ENCODE results near the gene IFNA7. TPM values are rescaled to one million over a fixed set of nuclear protein-coding genes. Genes with fewer than 3 reads are reported as not detected.
"Not testable (repeated sequence)": the region's sequence is repeated elsewhere in the genome, so short reads cannot be mapped to it uniquely, and the experiment has no call there.

The IFNA7 gene
- total and polyA plus RNA-seq, 4 experiments from 2014 or later: not detected

DNA sequence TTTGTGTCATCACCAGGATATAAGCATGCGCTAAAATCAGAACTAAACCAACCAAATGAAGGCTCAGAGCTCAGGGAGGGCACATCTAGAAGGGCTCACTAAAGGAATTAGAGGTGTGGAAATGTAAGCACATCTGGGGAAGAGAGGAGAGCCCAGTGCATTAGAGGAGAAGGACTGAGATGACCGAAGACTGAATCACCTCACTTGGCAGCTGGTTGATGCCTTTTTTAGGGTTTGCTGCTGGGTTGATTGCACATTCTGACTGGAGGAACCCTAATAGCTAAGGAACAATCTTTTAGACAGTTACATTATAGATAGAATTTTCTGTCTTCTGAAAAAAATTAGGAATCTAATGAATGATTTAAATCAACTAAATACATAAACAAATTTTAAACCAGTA lies 27.3 kb downstream of the IFNA7 start:
- peaks cover 0 to 4% (median 2%) of the 10 kb centered on the region in 4 donors for H3K4me1 Mint-ChIP-seq
- Histone ChIP-seq H3K4me3 (ENCODE audit: low read length in 2 of 2) (no peak overlapping the region), H3K27ac (ENCODE audit: low read depth, low read length) (no peak overlapping the region), H3K36me3 (ENCODE audit: insufficient read depth, low read length) (no peaks in the 10 kb centered on the region), H3K4me1 (ENCODE audit: insufficient read depth, low read length) (no peaks in the 10 kb centered on the region), H3K27me3 (ENCODE audit: insufficient read depth, low read length) (no peaks in the 10 kb centered on the region), H3K9me3 (ENCODE audit: control insufficient read depth in 1 of 2, low read length in 2 of 2) (no peaks in the 10 kb centered on the region)
- no peaks in the 10 kb centered on the region for H3K36me3 Mint-ChIP-seq
- H3K27me3 Mint-ChIP-seq: peaks cover 0 to 1% of the 10 kb centered on the region in 2 donors
- no peak overlapping the region for H3K4me3 Mint-ChIP-seq
- no peak for DNase-seq
- H3K27ac Mint-ChIP-seq: no peak overlapping the region
- ChIA-PET POLR2A (ENCODE audit: partially characterized antibody) (no interaction called here), CTCF (ENCODE audit: partially characterized antibody) (interaction anchor here (1.1 to 2.4 kb wide), 4 partner anchors 8 to 160 kb away, joined by 3 to 19 read pairs (median 5); no protein-coding TSS in a partner anchor)
- intact Hi-C loops (cut with micrococcal nuclease): no loop called here
- H3K9me3 Mint-ChIP-seq: no peaks in the 10 kb centered on the region

DNA sequence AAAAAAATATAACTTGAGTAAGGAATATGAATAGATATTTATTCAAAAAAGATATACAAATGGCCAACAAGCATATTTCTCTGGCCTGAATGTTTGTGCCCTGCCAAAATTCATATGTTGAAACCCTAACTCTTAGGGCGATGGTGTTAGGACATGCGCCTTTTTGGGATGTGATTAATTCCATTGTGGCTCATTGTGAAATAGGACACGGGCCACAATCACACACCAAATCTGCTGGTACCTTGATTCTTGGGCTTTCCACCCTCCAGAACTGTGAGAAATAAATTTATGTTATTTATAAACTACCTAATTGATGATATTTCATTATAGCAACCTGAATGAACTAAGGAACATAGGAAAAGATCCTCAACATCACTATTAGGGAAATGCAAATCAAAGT lies 29.8 kb downstream of the IFNA7 start:
- H3K27me3 Mint-ChIP-seq: peaks cover 2% of the 10 kb centered on the region in 2 donors
- intact Hi-C loops (cut with micrococcal nuclease): no loop called here
- ChIA-PET POLR2A (ENCODE audit: partially characterized antibody) (no interaction called here), CTCF (ENCODE audit: partially characterized antibody) (no interaction called here)
- no peaks in the 10 kb centered on the region for H3K4me1 ChIP-seq (ENCODE audit: insufficient read depth, low read length)
- H3K4me3 ChIP-seq (ENCODE audit: low read length in 2 of 2): no peak overlapping the region
- H3K27me3 ChIP-seq (ENCODE audit: insufficient read depth, low read length): no peaks in the 10 kb centered on the region
- no peaks in the 10 kb centered on the region for H3K9me3 ChIP-seq (ENCODE audit: control insufficient read depth in 1 of 2, low read length in 2 of 2)
- H3K4me3 Mint-ChIP-seq: no peak overlapping the region
- H3K4me1 Mint-ChIP-seq: peaks cover 0 to 4% (median 2%) of the 10 kb centered on the region in 4 donors
- H3K27ac Mint-ChIP-seq: no peak overlapping the region
- no peak overlapping the region for H3K27ac ChIP-seq (ENCODE audit: low read depth, low read length)
- H3K36me3 Mint-ChIP-seq: no peaks in the 10 kb centered on the region
- no peaks in the 10 kb centered on the region for H3K9me3 Mint-ChIP-seq
- H3K36me3 ChIP-seq (ENCODE audit: insufficient read depth, low read length): no peaks in the 10 kb centered on the region
- DNase-seq: no peak

DNA sequence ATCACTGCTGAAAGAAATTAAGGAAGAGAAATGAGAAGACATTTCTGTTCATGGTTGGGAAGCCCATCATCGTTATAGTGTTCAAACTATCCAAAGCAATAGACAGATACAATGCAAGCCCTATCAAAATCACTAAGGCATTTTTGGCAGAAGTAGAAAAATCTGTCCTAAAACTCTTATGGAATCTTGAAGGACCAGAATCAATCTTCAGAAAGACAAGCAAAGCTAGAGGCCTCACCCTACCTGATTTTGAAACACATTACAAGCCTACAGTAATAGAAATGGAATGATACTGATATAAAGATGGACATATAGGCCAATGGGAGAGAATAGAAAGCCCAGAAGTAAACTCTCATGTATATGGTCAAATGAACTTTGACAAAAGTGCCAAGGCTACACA lies 30.7 kb downstream of the IFNA7 start:
- Histone ChIP-seq H3K4me1 (ENCODE audit: insufficient read depth, low read length) (no peaks in the 10 kb centered on the region), H3K4me3 (ENCODE audit: low read length in 2 of 2) (no peak overlapping the region), H3K27me3 (ENCODE audit: insufficient read depth, low read length) (no peaks in the 10 kb centered on the region), H3K27ac (ENCODE audit: low read depth, low read length) (no peak overlapping the region), H3K36me3 (ENCODE audit: insufficient read depth, low read length) (no peaks in the 10 kb centered on the region), H3K9me3 (ENCODE audit: control insufficient read depth in 1 of 2, low read length in 2 of 2) (no peaks in the 10 kb centered on the region)
- H3K36me3 Mint-ChIP-seq: no peaks in the 10 kb centered on the region
- H3K27ac Mint-ChIP-seq: no peak overlapping the region
- peaks cover 2% of the 10 kb centered on the region in 2 donors for H3K27me3 Mint-ChIP-seq
- no peak overlapping the region for H3K4me3 Mint-ChIP-seq
- no peak for DNase-seq
- ChIA-PET POLR2A (ENCODE audit: partially characterized antibody) (no interaction called here), CTCF (ENCODE audit: partially characterized antibody) (no interaction called here)
- peaks cover 0 to 4% (median 2%) of the 10 kb centered on the region in 4 donors for H3K4me1 Mint-ChIP-seq
- intact Hi-C loops (cut with micrococcal nuclease): no loop called here
- H3K9me3 Mint-ChIP-seq: no peaks in the 10 kb centered on the region

DNA sequence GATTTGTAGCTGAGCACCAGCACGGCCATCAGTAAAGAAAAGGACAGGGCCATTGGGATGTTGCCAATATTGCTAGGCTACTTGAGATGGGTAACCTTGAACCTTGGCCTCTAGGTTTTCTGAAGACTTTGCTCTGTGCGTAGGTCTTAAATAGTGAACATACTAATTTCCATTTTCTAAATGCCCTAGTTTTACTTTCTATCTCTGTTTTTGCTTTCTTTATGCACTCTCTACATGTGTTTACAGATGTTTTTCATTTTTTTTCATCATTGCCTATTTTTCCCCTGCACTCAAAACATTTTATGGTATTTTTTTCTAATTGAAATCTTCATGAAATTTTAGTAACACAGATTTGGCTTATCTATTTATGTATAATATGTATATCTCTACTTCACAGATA lies 35.4 kb downstream of the IFNA7 start, which contains the start of gene IFNA21:
TSS of gene IFNA21 (minus strand) at position 101 of the 400 bp plus-strand sequence. CDS start at position 53, 48 bp downstream.
- H3K36me3 ChIP-seq (ENCODE audit: insufficient read depth, low read length); intact Hi-C loops (cut with micrococcal nuclease); H3K9me3 ChIP-seq (ENCODE audit: control insufficient read depth in 1 of 2, low read length in 2 of 2); DNase-seq; H3K27ac ChIP-seq (ENCODE audit: low read depth, low read length); H3K27me3 ChIP-seq (ENCODE audit: insufficient read depth, low read length); H3K4me1 ChIP-seq (ENCODE audit: insufficient read depth, low read length); H3K27me3 Mint-ChIP-seq; POLR2A ChIA-PET (ENCODE audit: partially characterized antibody); H3K4me3 Mint-ChIP-seq; H3K4me3 ChIP-seq (ENCODE audit: low read length in 2 of 2); H3K27ac Mint-ChIP-seq; H3K36me3 Mint-ChIP-seq; H3K9me3 Mint-ChIP-seq: not testable (repeated sequence)
- peaks cover 14 to 23% (median 15%) of the 10 kb centered on the region in 4 donors for H3K4me1 Mint-ChIP-seq
- CTCF ChIA-PET (ENCODE audit: partially characterized antibody): interaction anchor here (1.7 kb wide), 1 partner anchor 16 kb away, joined by 4 read pairs; no protein-coding TSS in a partner anchor

DNA sequence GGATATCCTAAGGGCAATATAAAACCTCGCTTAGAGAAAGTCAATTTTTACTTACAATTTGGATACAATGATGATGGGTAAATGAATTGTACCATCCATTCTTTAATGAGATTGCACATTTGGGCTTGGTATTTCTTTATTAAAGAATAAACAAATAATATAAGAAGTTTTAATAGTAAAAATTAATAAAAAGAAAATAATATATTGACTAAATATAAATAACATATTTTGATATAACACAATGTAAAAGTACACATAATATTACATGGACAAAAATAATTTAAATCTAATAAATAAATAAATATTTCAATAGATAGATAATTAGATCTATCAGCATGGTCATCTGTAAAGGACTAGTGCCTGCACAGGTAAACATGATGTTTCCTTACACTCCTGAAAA lies 36.5 kb downstream of the IFNA7 start:
- no peaks in the 10 kb centered on the region for H3K36me3 ChIP-seq (ENCODE audit: insufficient read depth, low read length)
- Mint-ChIP-seq H3K9me3 (peaks cover 0 to 2% (median 0%) of the 10 kb centered on the region in 8 donors), H3K4me1 (peaks cover 23 to 34% (median 24%) of the 10 kb centered on the region in 4 donors), H3K27ac (no peak overlapping the region), H3K36me3 (no peaks in the 10 kb centered on the region), H3K4me3 (no peak overlapping the region), H3K27me3 (peaks cover 2 to 5% of the 10 kb centered on the region in 2 donors)
- H3K4me3 ChIP-seq (ENCODE audit: low read length in 2 of 2): no peak overlapping the region
- CTCF ChIA-PET (ENCODE audit: partially characterized antibody): no interaction called here
- DNase-seq: no peak
- no peak overlapping the region for H3K27ac ChIP-seq (ENCODE audit: low read depth, low read length)
- intact Hi-C loops (cut with micrococcal nuclease): no loop called here
- no peaks in the 10 kb centered on the region for H3K27me3 ChIP-seq (ENCODE audit: insufficient read depth, low read length)
- POLR2A ChIA-PET (ENCODE audit: partially characterized antibody): no interaction called here
- H3K9me3 ChIP-seq (ENCODE audit: control insufficient read depth in 1 of 2, low read length in 2 of 2): no peaks in the 10 kb centered on the region
- H3K4me1 ChIP-seq (ENCODE audit: insufficient read depth, low read length): peaks cover 11% of the 10 kb centered on the region

DNA sequence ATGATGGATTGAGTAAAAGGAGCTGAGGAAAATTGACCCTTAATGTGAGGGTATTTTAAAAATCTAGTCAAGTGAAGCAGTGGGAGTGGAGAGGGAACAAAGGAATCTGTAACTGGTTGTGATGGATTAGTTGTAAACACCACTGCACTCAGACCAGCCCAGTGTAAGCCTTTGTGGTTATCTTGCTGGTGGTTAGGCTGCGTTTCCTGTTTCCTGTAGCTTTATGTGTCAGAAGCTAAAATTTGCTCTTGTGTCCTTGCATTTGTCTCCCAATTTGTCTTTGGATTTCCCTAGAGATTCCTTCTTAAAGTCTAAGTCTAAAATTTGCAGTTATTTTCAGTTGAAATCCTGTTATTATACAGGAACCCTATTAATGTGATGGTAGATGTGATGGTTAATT lies 41.8 kb downstream of the IFNA7 start:
- CTCF ChIA-PET (ENCODE audit: partially characterized antibody): interaction anchor here (0.8 to 3.1 kb wide), 6 partner anchors 9 to 236 kb away, joined by 3 to 18 read pairs (median 4); no protein-coding TSS in a partner anchor
- Mint-ChIP-seq H3K9me3 (peaks cover 0 to 6% (median 3%) of the 10 kb centered on the region in 8 donors), H3K36me3 (no peaks in the 10 kb centered on the region), H3K27me3 (no peaks in the 10 kb centered on the region), H3K4me1 (peaks cover 32 to 50% (median 37%) of the 10 kb centered on the region in 4 donors), H3K4me3 (peak overlapping the region; percentile 42 to 86 (median 78)), H3K27ac (peak overlapping the region in 3 of 7 donors; percentile 42 to 78 (median 71))
- Histone ChIP-seq H3K27me3 (ENCODE audit: insufficient read depth, low read length) (no peaks in the 10 kb centered on the region), H3K27ac (ENCODE audit: low read depth, low read length) (no peak overlapping the region), H3K4me1 (ENCODE audit: insufficient read depth, low read length) (peaks cover 26% of the 10 kb centered on the region), H3K36me3 (ENCODE audit: insufficient read depth, low read length) (no peaks in the 10 kb centered on the region), H3K9me3 (ENCODE audit: control insufficient read depth in 1 of 2, low read length in 2 of 2) (no peaks in the 10 kb centered on the region), H3K4me3 (ENCODE audit: low read length in 2 of 2) (peak overlapping the region in 1 of 2 donors; percentile 27)
- POLR2A ChIA-PET (ENCODE audit: partially characterized antibody): interaction anchor here (1.2 kb wide), 1 partner anchor 476 kb away, joined by 3 read pairs; the partner anchor contains the start of gene FOCAD
- intact Hi-C loops (cut with micrococcal nuclease): no loop called here
- peak; percentile 16 to 42 (median 37) for DNase-seq

DNA sequence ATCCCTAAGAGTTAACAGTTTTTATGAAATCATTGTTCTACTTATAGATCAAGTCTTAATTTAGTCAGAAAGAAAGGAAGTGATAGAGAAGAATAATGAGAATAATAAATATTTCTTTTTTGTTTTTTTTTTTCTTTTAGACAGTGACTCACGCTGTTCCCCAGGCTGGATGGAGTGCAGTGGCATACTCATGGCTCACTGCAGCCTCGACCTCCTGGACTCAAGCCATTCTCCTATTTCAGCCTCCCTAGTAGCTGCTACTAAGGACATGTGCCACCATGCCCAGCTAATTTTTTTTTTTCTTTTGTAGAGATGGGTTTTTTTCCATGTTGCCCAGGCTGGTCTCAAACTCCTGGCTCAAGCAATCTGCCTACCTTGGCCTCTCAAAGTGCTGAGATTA lies 46.5 kb downstream of the IFNA7 start:
- Mint-ChIP-seq H3K27me3 (peaks cover 0 to 1% of the 10 kb centered on the region in 2 donors), H3K36me3 (no peaks in the 10 kb centered on the region), H3K4me3 (no peak overlapping the region), H3K27ac (no peak overlapping the region), H3K4me1 (peaks cover 14 to 19% (median 15%) of the 10 kb centered on the region in 4 donors), H3K9me3 (peaks cover 0 to 6% (median 3%) of the 10 kb centered on the region in 8 donors)
- CTCF ChIA-PET (ENCODE audit: partially characterized antibody): interaction anchor here (1.4 to 1.9 kb wide), 3 partner anchors 40 to 241 kb away, joined by 4 to 6 read pairs (median 5); no protein-coding TSS in a partner anchor
- intact Hi-C loops (cut with micrococcal nuclease): loop anchor here (2.0 to 10.0 kb wide), 3 partner anchors 79 to 171 kb away; no protein-coding TSS in a partner anchor
- H3K4me3 ChIP-seq (ENCODE audit: low read length in 2 of 2): no peak overlapping the region
- peaks cover 15% of the 10 kb centered on the region for H3K4me1 ChIP-seq (ENCODE audit: insufficient read depth, low read length)
- no peaks in the 10 kb centered on the region for H3K9me3 ChIP-seq (ENCODE audit: control insufficient read depth in 1 of 2, low read length in 2 of 2)
- H3K27ac ChIP-seq (ENCODE audit: low read depth, low read length): no peak overlapping the region
- POLR2A ChIA-PET (ENCODE audit: partially characterized antibody): no interaction called here
- H3K36me3 ChIP-seq (ENCODE audit: insufficient read depth, low read length): no peaks in the 10 kb centered on the region
- DNase-seq: no peak
- H3K27me3 ChIP-seq (ENCODE audit: insufficient read depth, low read length): no peaks in the 10 kb centered on the region
